C4-2B (cell line): ENCODE measurements around the gene LAMA2.

Experiments used
- CTCF ChIP-seq: fragments of 450-650 bp; conservative IDR thresholded peaks from 2 replicates; pipeline ENCODE4 v1.5.1; 2017; ENCODE audit warnings: mild to moderate bottlenecking
- ZFX ChIP-seq: fragments of 450-650 bp; IDR thresholded peaks from 2 replicates; pipeline ENCODE4 v1.6.1; 2017

GRCh38 chr6:129146902-129147301 is 264.0 kb downstream of the LAMA2 start:
- TF ChIP-seq CTCF (no peak), ZFX (no peak)
